ENCODE measurements around the gene LCP2.

The LCP2 gene

DNA sequence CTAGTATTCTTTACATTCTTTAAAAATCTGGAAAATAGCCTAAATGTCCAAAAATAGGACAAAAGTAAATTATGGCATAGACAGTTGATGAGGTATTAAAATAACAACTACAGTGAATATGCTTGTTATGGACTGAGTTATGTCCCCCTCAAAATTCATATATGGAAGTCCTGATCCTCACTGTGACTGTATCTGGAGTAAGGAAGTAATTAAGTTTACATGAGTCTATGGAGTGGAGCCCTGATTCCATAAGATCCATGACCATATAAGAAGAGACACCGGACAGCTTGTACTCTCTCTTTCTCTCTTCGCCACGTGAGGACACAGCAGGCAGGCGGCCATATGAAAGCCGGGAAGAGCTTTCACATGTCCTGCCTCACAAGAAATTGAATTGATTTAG lies 93.4 kb downstream of the LCP2 start:
- TF ChIP-seq CTCF (conservative IDR thresholded peaks at IDR 0.05; ENCODE audit: low read length) = no peak
- no peak for TF ChIP-seq EZH2phosphoT487 (IDR thresholded peaks at IDR 0.05; ENCODE audit: borderline replicate concordance)
- H3K79me2 ChIP-seq (ENCODE audit: insufficient read depth, low read length) = no peaks in the 10 kb centered on the region
- no peaks in the 10 kb centered on the region for H4K20me1 ChIP-seq (ENCODE audit: insufficient read depth, low read length, poor library complexity, severe bottlenecking)

DNA sequence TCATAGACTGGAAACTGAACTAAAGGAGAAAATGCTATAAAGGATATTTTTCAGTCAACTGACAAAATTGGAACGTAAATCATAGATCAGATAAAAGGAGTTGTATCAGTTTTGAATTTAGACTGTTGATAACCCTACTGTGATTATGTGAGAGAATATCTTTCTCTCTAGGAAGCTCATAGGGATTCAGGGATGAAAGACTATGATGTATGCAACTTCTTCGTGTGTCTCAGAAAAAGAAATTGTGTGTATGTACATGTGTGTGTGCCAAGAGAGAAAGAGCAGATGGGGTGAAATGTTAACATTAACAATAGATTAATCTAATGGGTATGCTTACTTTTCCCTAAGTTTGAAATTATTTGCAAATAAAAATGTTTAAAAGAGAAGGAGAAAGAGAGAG lies 95.5 kb downstream of the LCP2 start:
- H3K4me2 ChIP-seq (ENCODE audit: low read depth, low read length, poor library complexity, severe bottlenecking) = no peak overlapping the region
- H3K9me2 ChIP-seq (replicated peaks; ENCODE audit: low read depth, low read length) = no peaks in the 10 kb centered on the region
- H3K4me3 ChIP-seq (ENCODE audit: low read length, poor library complexity, severe bottlenecking) = no peak overlapping the region
- H4K20me1 ChIP-seq (ENCODE audit: insufficient read depth, low read length, poor library complexity, severe bottlenecking) = no peaks in the 10 kb centered on the region
- H3K4me1 ChIP-seq (ENCODE audit: insufficient read depth, low read length, poor library complexity, severe bottlenecking) = no peaks in the 10 kb centered on the region
- no peak overlapping the region for H3K9ac ChIP-seq (ENCODE audit: low read depth, low read length, poor library complexity, severe bottlenecking)
- TF ChIP-seq CTCF (conservative IDR thresholded peaks at IDR 0.05; ENCODE audit: low read length) (no peak), EZH2phosphoT487 (IDR thresholded peaks at IDR 0.05; ENCODE audit: borderline replicate concordance) (no peak)
- no peaks in the 10 kb centered on the region for H3K79me2 ChIP-seq (ENCODE audit: insufficient read depth, low read length)
- H3K9me3 ChIP-seq (ENCODE audit: insufficient read depth, low read depth, low read length) = no peaks in the 10 kb centered on the region
- no peak overlapping the region for H2AFZ ChIP-seq (ENCODE audit: low read length)
- no peaks in the 10 kb centered on the region for H3F3A ChIP-seq (ENCODE audit: low read depth)
- H3K36me3 ChIP-seq (ENCODE audit: insufficient read depth, low read length) = no peaks in the 10 kb centered on the region
- no peaks in the 10 kb centered on the region for H3K27me3 ChIP-seq (ENCODE audit: insufficient read depth, low read length, poor library complexity, severe bottlenecking)

More for the DNA sequence above, 93.4 kb downstream of the LCP2 start:
- Histone ChIP-seq H3F3A (ENCODE audit: low read depth) (no peaks in the 10 kb centered on the region), H3K4me1 (ENCODE audit: insufficient read depth, low read length, poor library complexity, severe bottlenecking) (no peaks in the 10 kb centered on the region), H3K9me2 (replicated peaks; ENCODE audit: low read depth, low read length) (no peaks in the 10 kb centered on the region), H3K36me3 (ENCODE audit: insufficient read depth, low read length) (no peaks in the 10 kb centered on the region), H3K9me3 (ENCODE audit: insufficient read depth, low read depth, low read length) (no peaks in the 10 kb centered on the region), H3K27me3 (ENCODE audit: insufficient read depth, low read length, poor library complexity, severe bottlenecking) (no peaks in the 10 kb centered on the region), H2AFZ (ENCODE audit: low read length) (no peak overlapping the region), H3K4me3 (ENCODE audit: low read length, poor library complexity, severe bottlenecking) (no peak overlapping the region), H3K9ac (ENCODE audit: low read depth, low read length, poor library complexity, severe bottlenecking) (no peak overlapping the region), H3K4me2 (ENCODE audit: low read depth, low read length, poor library complexity, severe bottlenecking) (no peak overlapping the region)

DNA sequence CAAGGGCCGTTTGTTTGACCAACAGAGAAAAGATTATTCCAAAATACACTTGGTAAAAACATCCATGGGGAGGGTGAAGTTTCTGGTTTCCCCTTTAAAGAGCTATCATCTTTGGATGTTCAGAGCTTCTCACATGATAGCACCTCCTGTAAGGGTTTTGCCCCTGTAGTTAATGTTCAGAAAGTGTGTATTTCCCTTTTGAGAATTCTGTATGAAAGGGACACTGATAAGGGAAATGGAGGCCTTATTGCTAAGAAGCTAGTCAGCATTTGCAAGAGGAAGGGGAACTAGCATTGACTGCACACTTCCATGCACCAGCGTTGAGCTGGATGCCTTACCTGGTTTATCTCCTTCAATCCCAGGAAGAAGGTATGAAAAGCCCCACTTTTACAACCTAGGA lies 96.3 kb downstream of the LCP2 start:
- Histone ChIP-seq H3K79me2 (ENCODE audit: insufficient read depth, low read length) (no peaks in the 10 kb centered on the region), H3K9ac (ENCODE audit: low read depth, low read length, poor library complexity, severe bottlenecking) (no peak overlapping the region), H3K4me3 (ENCODE audit: low read length, poor library complexity, severe bottlenecking) (no peak overlapping the region), H2AFZ (ENCODE audit: low read length) (no peak overlapping the region), H3K36me3 (ENCODE audit: insufficient read depth, low read length) (no peaks in the 10 kb centered on the region), H3K9me2 (replicated peaks; ENCODE audit: low read depth, low read length) (no peaks in the 10 kb centered on the region), H3K4me2 (ENCODE audit: low read depth, low read length, poor library complexity, severe bottlenecking) (no peak overlapping the region), H3K4me1 (ENCODE audit: insufficient read depth, low read length, poor library complexity, severe bottlenecking) (no peaks in the 10 kb centered on the region), H3K9me3 (ENCODE audit: insufficient read depth, low read depth, low read length) (no peaks in the 10 kb centered on the region), H4K20me1 (ENCODE audit: insufficient read depth, low read length, poor library complexity, severe bottlenecking) (no peaks in the 10 kb centered on the region), H3F3A (ENCODE audit: low read depth) (no peaks in the 10 kb centered on the region), H3K27me3 (ENCODE audit: insufficient read depth, low read length, poor library complexity, severe bottlenecking) (no peaks in the 10 kb centered on the region)
- TF ChIP-seq EZH2phosphoT487 (IDR thresholded peaks at IDR 0.05; ENCODE audit: borderline replicate concordance) = no peak
- TF ChIP-seq CTCF (conservative IDR thresholded peaks at IDR 0.05; ENCODE audit: low read length) = no peak

Data from Loucy (cell line).